Stimulated activated naive CD4-positive, alpha-beta T cell treated with Interleukin-2 at 50 U/mL for 16 hours (primary cell): ENCODE results near the gene FLT1.

Experiments
- DNase-seq: peaks from one replicate; lab custom pipeline; 2025; lab: John Stamatoyannopoulos, UW

Gene FLT1

GRCh38 chr13:28320884-28321574 lies 173.9 kb downstream of the FLT1 start:
- no peak for DNase-seq

DNA sequence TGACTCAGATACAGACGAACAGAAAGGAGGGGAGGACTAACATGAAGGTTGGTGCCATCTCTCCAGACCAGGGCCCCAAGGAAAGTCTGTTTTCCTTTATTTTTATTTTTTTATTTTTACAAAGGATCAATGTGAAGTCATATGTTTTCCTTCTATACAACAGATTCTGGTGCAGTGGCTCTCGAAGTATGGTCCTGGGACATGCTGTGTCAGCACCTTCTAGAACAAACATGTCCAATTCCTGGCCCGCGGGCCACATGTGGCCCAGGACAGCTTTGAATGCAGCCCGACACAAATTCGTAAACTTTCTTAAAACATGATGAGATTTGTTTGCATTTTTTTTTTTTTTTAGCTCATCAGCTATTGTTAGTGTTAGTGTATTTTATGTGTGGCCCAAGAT lies 174.7 kb downstream of the FLT1 start:
- DNase-seq = no peak

GRCh38 chr13:28319528-28319927 lies 175.4 kb downstream of the FLT1 start:
- no peak for DNase-seq

- DNase-seq = no peak
Observed at GRCh38 chr13:28318496-28318895, 176.4 kb downstream of the FLT1 start.

DNA sequence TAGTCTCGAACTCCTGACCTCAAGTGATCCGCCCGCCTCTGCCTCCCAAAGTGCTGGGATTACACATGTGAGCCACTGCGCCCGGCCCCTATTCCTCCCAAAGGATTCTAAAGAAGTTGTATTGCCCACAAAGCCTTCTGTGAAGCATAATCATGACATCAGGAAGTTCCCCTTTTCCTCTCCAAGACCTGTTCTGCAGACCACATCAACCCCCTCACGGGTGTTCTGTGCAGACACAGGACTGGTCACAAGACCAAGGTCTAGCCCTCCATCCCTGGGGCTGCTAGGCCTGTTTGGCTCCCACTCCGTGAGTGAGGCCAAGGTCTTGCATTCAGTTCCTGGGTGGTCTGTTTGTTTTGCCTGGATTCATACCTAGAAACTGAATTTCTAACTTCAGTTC lies 178.1 kb downstream of the FLT1 start:
- no peak for DNase-seq

GRCh38 chr13:28316129-28316528 lies 178.8 kb downstream of the FLT1 start:
- no peak for DNase-seq

GRCh38 chr13:28314879-28315278 lies 180.0 kb downstream of the FLT1 start:
- no peak for DNase-seq

GRCh38 chr13:28313579-28313978 lies 181.3 kb downstream of the FLT1 start:
- no peak for DNase-seq

GRCh38 chr13:28306325-28306724 lies 188.6 kb downstream of the FLT1 start:
- DNase-seq = no peak

GRCh38 chr13:28301839-28302238 lies 193.1 kb downstream of the FLT1 start:
- no peak for DNase-seq

GRCh38 chr13:28299916-28300315 lies 195.0 kb downstream of the FLT1 start:
- DNase-seq = no peak

DNA sequence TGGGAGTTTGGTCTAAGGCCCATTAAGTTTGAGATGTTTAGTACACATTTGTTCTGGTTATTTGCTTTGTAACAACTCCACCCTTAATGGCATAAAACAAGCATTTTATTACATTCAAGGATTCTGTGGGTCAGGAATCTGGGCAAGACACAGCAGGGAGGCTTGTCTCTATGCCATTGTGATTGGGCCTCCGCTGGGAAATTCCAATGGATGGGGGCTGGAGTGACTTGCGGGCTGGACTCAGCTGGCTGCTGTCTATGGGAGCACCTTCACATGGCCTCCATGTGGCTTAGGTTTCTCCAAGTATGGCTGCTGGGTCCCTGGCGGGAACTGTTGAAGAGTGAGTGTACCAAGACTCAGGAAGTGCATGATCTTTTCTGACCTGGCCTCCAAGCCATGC lies 197.6 kb downstream of the FLT1 start:
- DNase-seq = no peak

DNA sequence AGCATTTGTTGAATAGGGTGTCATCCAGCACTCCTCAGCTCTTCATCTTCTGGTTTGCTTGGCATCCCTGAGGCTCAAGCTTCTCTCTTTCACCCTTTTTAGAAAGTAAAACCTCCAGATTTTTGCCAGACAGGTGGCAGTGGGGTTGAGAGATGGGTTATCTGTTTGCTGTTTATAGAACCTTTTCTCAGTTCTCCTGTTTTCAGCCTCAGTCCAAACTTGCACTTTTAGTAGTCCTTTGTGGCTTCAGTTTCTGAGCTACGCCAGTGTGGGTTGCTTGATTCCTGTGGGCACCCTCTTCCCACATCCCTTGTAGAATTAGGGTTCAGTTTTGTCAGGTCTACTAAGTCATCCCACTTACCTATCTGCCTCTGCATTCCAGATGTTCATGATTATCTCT lies 208.7 kb downstream of the FLT1 start:
- DNase-seq = no peak

GRCh38 chr13:28283600-28283999 lies 211.3 kb downstream of the FLT1 start:
- DNase-seq = no peak

DNA sequence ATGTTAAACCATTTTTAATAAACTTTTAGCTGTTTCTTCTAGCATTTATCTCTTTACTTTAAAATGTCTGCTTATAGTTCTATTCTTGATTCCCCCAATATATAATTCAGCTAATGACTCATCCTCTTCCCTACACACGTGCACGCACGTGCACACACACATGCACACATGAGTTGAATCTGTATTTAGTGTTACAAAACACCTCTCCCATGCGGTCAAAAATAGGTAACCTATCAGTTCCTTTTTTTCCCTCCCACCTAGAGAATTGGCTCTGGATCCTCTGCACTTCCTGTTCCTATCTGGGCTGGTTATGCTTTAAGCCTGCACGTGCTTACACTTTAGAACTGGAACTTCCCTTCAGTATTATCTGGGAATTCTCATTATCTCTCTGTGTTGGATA lies 212.5 kb downstream of the FLT1 start:
- no peak for DNase-seq

DNA sequence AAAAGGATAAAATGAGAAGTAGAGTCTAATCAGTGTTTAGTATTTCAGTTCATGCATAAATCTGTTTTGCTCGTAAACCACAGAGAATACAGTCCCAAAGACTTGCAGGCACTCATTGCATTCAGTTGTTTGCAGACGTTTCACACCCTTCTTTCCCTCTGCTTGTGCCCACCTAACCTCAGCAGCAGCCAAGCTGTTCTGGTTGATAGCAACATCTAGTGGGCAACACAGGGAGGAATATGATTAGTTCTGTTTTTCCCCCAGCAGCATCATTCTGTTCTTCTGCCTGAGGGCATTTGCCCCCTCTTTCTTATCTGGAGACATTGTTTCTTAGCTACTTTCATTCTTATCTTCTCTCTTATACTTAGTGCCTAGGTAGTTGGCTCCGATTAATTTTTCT lies 221.0 kb downstream of the FLT1 start:
- no peak for DNase-seq

GRCh38 chr13:28271056-28271840 lies 223.7 kb downstream of the FLT1 start:
- no peak for DNase-seq

GRCh38 chr13:28268800-28269223 lies 226.1 kb downstream of the FLT1 start:
- no peak for DNase-seq

DNA sequence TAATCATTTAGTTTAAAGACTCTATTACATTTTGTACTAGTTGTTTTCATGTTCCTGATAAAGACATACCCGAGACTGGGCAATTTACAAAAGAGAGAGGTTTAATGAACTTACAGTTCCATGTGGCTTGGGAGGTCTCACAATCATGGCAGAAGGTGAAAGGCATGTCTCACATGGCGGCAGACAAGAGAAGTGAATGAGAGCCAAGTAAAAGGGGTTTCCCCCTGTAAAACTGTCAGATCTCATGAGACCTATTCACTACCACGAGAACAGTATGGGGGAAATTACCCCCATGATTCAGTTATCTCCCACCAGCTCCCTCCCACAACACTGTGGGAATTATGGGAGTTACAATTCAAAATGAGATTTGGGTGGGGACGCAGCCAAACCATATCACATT lies 227.4 kb downstream of the FLT1 start:
- no peak for DNase-seq

GRCh38 chr13:28258417-28258816 lies 236.5 kb downstream of the FLT1 start:
- DNase-seq = no peak

DNA sequence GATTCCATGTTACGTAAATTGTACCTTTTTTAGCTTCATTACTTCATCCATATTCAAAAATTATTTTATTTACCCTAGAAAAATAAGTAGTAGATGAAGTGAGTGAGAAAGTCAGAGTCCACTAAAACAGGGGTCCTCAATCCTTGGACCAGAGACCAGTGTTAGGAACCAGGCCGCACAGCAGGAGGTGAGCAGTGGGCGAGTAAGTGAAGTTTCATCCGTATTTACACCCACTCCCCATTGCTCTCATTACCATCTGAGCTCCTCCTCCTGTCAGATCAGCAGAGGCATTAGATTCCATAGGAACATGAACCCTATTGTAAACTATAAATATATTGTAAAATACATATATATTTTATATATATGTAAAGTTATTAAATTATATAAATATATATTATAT lies 237.6 kb downstream of the FLT1 start:
- DNase-seq = no peak

DNA sequence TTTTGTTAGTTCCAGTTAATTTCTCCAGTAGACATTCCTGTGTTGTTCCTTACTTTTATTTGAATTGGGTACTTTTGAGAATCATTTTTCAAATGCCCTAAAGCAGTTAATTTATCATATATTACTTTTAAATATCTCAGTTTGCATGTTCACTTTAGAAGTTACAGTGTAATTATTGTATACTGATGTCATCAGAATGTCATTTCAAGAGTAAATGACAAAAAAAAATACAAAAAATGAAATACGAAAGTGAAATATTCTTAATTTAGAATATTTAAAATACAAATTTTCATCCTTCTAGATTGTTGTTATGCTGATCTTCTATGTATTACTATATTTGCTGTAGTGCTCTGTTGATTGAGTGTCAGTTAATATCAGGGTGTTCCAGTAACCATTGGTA lies 242.4 kb downstream of the FLT1 start:
- no peak for DNase-seq

GRCh38 chr13:28251466-28251865 lies 243.5 kb downstream of the FLT1 start:
- no peak for DNase-seq

DNA sequence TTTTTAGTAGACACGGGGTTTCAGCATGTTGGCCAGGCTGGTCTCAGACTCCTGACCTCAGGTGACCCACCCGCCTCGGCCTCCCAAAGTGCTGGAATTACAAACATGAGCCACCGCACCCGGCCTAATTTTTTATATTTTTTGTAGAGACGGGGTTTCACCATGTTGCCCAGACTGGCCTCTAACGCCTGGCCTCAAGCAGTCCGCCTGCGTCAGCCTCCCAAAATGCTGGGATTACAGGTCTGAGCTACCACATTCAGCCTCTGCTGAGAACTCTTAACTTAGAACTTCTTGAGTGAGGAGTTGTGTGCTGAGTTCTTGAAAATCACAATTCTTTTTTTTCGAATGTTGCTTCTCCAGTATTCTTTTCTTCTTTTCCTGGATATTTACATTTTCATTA lies 244.4 kb downstream of the FLT1 start:
- DNase-seq = no peak
